ENCODE measurements around the gene HTR2B. TPM values are rescaled to one million over a fixed set of nuclear protein-coding genes. Genes with fewer than 3 reads are reported as not detected.
"Not testable (repeated sequence)": the region's sequence is repeated elsewhere in the genome, so short reads cannot be mapped to it uniquely, and the experiment has no call there.

Gene HTR2B
- not detected in 2 replicates for total RNA-seq (2014; rRNA removed; shearing (Covaris generic))

GRCh38 chr2:231124838-231125568 lies at the start of gene HTR2B:
Gene HTR2B, minus strand, starts transcription at chr2:231125042. Its CDS starts 1,278 bp downstream, at chr2:231123764.
- no peak for DNase-seq (ENCODE audit: low read depth)

DNA sequence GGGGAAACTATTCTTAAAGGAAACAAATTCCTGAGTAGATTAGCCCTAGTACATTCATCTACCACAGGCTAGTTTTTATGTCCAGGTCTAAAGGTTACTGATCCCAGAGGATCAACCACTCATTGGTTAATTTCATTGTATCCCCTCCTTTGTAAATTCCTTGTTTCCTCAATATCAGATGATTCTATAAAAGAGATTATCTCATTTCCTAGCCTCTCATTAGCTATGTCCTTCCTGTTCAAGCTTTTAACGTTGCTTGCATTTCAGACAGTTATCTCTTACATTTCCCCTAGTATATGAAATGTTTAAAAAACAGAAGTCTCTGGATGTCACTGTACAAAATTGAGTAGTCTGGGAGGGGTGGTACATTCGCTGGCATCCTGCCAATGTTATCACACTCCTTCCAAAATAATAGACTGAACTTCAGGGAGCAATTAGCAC lies 49.4 kb upstream of the HTR2B start:
- DNase-seq (ENCODE audit: low read depth): no peak

- DNase-seq (ENCODE audit: low read depth): no peak
These were observed 47.2 kb upstream of the HTR2B start for GRCh38 chr2:231172025-231172424.

- no peak for DNase-seq (ENCODE audit: low read depth)
These were observed 45.2 kb upstream of the HTR2B start for GRCh38 chr2:231170055-231170454.

- DNase-seq (ENCODE audit: low read depth): no peak
These were observed 44.6 kb upstream of the HTR2B start for GRCh38 chr2:231169488-231169887.

- no peak for DNase-seq (ENCODE audit: low read depth)
These were observed 43.8 kb upstream of the HTR2B start for GRCh38 chr2:231168460-231169139.

GRCh38 chr2:231167745-231168459 lies 43.1 kb upstream of the HTR2B start:
- no peak for DNase-seq (ENCODE audit: low read depth)

DNA sequence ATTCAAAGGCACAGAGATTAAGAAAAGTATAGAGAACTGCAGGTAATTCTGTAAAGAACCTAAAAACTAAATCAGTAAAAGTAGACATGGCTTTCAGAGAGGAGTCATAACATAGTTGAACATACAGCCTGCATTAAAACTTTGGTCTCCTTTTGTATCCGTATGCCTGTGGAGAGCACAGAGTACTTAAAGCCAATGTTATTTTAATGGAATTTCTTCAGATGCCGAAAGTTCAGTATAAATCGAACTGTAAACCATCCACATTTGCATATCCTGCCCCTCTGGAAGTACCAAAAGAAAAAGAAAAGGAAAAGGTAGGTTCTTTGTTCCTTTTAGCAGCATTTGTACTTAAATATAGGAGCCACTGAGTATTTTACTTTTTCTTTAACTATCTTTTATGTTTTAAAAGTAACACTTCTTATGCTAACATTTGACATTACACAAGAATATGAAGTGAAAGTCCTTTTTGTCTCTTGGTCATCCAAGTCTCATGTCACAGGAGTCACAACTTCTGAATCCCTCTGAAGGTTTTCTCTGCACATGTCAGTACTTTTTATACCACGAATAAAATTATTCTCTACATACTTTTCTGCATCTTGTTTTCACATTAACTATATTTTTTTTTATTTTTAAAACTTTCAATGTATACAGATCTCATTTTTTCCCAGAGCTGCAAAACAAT lies 38.7 kb upstream of the HTR2B start:
- DNase-seq (ENCODE audit: low read depth): no peak

- no peak for DNase-seq (ENCODE audit: low read depth)
These were observed 38.2 kb upstream of the HTR2B start for GRCh38 chr2:231163011-231163410.

DNA sequence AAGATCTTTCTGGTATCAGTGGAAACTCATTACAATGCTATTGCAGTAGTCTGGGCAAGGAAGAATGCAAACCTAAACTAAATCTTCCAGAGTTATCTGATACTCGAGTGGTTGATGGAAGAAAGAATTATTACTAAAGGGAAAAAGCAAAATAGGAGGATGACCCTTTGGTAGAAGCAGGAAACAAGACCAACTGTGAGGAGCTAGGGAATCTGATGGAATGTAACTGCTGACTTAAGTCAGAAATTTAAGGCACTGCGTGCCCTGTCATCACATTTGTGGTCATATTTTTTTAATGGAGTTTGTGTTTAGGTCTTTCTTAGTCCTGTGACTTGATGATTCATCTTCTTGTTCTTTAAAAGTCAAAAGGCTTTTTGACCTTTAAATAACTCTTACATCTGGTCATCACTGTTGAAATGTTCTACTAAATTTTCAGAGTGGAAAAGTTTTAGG lies 37.1 kb upstream of the HTR2B start:
- DNase-seq (ENCODE audit: low read depth): no peak

- DNase-seq (ENCODE audit: low read depth): no peak
These were observed 36.5 kb upstream of the HTR2B start for GRCh38 chr2:231161252-231161839.

DNA sequence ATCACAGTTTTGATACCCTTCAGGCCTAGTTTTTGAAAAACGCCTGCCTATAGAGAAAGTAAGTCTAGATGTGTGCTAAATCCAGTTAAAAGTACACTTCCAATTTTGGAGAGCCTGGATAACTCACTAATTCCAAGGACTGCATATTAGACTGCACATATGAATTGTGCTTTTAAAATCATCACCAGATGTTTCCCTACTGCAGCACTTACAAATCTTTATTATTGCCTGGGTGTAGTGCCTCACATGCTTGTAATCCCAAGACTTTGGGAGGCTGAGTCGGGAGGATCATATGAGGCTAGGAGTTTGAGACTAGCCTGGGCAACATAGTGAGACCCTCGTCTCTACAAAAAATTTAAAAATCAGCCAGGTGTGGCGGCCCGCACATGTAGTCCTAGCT lies 35.9 kb upstream of the HTR2B start:
- no peak for DNase-seq (ENCODE audit: low read depth)

- DNase-seq (ENCODE audit: low read depth): no peak
These were observed 34.5 kb upstream of the HTR2B start for GRCh38 chr2:231159306-231159705.

DNA sequence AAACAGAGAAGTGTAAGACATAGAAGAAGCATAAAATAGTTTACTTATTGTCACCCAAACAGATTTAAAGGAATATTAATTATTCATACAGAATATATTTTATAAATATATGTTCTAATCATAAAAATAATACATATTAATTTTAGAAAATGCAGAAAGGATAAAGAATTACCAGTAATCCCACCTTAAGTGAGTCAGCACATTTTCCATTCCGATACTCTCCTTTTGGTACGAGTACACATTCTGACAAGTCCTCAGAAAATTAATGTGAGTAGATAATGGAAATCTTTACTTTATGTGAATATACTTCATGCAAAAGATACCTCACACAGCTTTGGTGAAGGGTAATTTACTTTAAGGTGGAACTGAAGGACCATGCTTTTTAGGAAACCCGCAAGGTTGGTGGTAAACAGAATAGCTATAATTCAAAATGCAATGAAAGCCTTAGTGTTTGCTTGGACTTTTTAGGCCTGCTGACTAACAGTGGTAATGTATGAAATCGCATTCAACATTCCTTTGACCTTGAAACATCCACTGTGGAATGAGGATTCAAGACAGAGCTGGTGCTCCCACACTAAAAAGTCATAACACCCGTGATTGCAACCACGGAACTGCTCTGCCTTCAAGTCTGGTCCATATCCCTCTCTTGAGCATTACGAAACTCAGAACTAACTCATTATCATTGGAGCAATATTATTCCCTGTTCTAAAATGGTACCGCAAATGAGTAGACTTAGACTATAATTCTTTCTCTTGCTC lies 28.1 kb upstream of the HTR2B start:
- no peak for DNase-seq (ENCODE audit: low read depth)

- DNase-seq (ENCODE audit: low read depth): no peak
These were observed 21.8 kb upstream of the HTR2B start for GRCh38 chr2:231146665-231147064.

DNA sequence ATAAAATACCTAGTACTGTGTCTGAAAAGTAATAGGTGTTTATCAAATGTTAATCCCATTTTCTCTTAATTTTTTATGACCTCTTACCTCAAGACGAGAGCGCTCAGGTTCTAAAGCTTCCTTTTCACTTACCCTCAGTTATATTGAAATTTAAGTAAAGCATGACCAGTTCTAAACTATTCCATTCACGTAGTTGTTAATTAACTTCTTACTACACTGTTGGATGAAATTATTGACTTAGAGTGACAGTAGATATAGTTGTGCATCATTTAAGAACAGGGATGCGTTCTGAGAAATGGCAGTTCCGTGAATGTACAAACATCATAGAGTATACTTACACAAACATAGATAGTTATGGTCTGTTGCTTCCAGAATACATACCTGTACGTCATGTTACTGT lies 20.1 kb upstream of the HTR2B start:
- DNase-seq (ENCODE audit: low read depth): no peak

DNA sequence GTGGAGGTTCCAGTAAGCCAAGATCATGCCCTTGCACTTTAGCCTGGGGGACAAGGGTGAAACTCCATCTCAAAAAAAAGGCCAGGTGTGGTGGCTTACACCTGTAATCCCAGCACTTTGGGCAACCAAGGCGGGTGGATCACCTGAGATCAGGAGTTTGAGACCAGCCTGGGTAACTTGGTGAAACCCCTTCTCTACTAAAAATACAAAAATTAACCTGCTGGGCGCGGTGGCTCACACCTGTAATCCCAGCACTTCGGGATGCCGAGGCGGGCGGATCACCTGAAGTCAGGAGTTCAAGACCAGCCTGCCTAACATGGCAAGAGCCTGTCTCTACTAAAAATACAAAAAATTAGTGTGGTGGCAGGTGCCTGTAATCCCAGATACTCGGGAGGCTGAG lies 16.0 kb upstream of the HTR2B start:
- not testable (repeated sequence) for DNase-seq (ENCODE audit: low read depth)

DNA sequence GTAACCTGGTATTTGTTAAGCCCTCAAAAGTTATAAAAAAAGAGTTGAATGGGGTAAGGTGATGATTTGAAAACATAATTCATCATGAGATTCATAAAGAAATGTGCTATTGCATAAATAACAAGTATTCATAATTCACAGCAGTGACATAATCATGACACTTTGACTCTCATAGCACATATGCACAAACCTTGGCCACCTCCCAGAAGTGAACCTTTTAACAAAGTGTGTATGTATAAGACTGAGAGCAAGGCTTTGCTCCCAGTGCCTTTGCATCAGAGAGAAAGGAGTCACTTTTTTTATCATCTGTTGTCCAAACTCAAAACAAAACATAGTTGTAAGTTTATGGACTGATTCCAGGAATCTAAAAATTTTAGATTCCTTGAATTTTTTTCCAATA lies 15.0 kb upstream of the HTR2B start:
- no peak for DNase-seq (ENCODE audit: low read depth)

DNA sequence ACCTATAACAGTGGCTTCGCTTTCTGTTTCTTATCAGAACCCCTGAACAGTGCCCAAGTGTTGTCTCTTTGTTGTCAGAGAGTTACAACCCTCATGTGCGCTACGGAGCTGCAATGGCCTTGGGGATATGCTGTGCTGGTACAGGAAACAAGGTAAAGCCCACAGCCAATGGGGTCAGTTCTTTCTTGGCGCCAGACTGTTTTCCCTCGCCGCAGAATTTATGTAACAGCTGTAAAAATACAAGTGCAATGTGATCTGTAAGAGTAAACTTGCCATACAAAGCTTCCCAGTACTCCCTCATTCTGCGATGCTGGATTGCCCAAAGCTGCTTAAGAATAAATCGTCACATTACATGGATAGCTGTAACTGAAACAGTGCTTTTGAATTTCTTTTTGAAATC lies 13.9 kb upstream of the HTR2B start:
- no peak for DNase-seq (ENCODE audit: low read depth)

GRCh38 chr2:231134910-231135655 lies 10.2 kb upstream of the HTR2B start:
- DNase-seq (ENCODE audit: low read depth): no peak

Data from Daoy (cell line).